Peyer's patch (tissue), 4 donors: ENCODE data around the gene TSPAN18.

Experiments
- POLR2A ChIP-seq, 2 donors: fragments of 450-650 bp; IDR thresholded peaks; one replicate each; pipeline ENCODE4 v1.5.1; 2017; ENCODE audit warnings: antibody characterized with exemption in 2 of 2, mild to moderate bottlenecking in 2 of 2, moderate library complexity in 2 of 2
- TF ChIP-seq, protein P1 (sequence below), 6 experiments: fragments of 450-650 bp in 4 of 6; fragments of 200-600 bp in 2 of 6; sonication (generic) in 1 of 6; IDR thresholded peaks; one replicate each; pipeline ENCODE4 v1.5.1; 2017 to 2019; ENCODE audit warnings: antibody characterized with exemption in 6 of 6, mild to moderate bottlenecking in 3 of 6, moderate library complexity in 1 of 6

DNA sequence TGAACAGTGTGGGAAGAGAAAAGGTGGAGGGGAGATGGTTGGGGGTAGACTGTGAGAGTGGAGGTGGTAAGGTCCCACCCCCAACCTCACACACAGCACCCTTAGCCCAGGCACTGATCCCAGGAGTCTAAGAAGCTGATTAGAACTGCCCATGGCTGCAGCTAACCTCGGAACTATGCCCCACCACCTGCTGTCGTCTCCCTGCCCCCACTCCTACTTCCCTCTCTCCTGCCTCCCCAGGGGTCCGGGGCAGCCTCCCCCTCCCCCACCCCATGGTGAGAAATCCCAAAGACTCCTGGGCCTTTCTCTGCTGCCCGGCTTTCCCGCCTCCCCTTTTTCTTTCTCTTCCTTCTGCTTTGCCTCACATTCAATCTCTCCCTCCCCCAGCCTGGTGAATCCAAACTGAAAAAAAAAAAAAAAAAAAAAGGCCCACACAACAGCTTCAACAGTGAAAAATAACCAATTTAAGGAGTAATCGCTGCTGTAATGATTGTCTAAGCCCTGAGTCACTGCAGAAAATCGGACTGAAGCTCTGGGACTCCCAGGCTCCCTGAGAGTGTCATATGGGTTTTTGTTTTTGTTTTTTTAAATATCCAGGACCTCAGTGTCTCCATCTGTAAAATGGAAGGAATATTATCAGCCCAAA lies 233.6 kb downstream of the TSPAN18 start:
- no peak for TF ChIP-seq POLR2A (IDR thresholded peaks at IDR 0.05)
- TF ChIP-seq, protein P1, sequence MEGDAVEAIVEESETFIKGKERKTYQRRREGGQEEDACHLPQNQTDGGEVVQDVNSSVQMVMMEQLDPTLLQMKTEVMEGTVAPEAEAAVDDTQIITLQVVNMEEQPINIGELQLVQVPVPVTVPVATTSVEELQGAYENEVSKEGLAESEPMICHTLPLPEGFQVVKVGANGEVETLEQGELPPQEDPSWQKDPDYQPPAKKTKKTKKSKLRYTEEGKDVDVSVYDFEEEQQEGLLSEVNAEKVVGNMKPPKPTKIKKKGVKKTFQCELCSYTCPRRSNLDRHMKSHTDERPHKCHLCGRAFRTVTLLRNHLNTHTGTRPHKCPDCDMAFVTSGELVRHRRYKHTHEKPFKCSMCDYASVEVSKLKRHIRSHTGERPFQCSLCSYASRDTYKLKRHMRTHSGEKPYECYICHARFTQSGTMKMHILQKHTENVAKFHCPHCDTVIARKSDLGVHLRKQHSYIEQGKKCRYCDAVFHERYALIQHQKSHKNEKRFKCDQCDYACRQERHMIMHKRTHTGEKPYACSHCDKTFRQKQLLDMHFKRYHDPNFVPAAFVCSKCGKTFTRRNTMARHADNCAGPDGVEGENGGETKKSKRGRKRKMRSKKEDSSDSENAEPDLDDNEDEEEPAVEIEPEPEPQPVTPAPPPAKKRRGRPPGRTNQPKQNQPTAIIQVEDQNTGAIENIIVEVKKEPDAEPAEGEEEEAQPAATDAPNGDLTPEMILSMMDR (IDR thresholded peaks at IDR 0.05), result no peak
